HepG2 (cell line): Measurements from ENCODE around the gene VEPH1. TPM values are rescaled to one million over a fixed set of nuclear protein-coding genes. Genes with fewer than 3 reads are reported as not detected.

ENCODE experiments used
- ATAC-seq: fragments of 200-7000 bp; cut with Tn5 transposase; 3 replicates; pipeline ENCODE4 v1.9.1; 2020; ENCODE audit warnings: mild to moderate bottlenecking, moderate library complexity
- BruUV-seq: library from RNA; stranded (reverse); fragments of 400-500 nt; replicated peaks from 2 replicates; lab custom pipeline; 2021; lab: Mats Ljungman, UMichigan
- CTCF ChIA-PET: fragments of 300-600 bp; formaldehyde crosslinking; extraction: SDS; loops from one replicate; lab custom pipeline; 2021; ENCODE audit warnings: low total read pairs, inconsistent platforms, low intra/inter-chr PET ratio; lab: Yijun Ruan, JAX
- POLR2A ChIA-PET: fragments of 350-600 bp; sonication (Branson Sonifier 250); formaldehyde crosslinking; loops from one replicate; lab custom pipeline; 2020; ENCODE audit warnings: antibody characterized with exemption, inconsistent platforms; lab: Yijun Ruan, JAX
- DNase-seq: peaks from one replicate; pipeline ENCODE4 v3.0.0-alpha.2; 2015; ENCODE audit warnings: low spot score
- FAIRE-seq: peaks from 3 replicates; lab custom pipeline; 2011; peaks lifted over from hg19 to GRCh38; lab: Jason Lieb, UNC
- H2AFZ ChIP-seq: one replicate; pipeline ENCODE4 v1.6.1; 2011; ENCODE audit warnings: low read length, inconsistent platforms
- H3K27ac ChIP-seq: fragments of 300-600 bp; 3 replicates; pipeline ENCODE4 v1.8.0; 2011; ENCODE audit warnings: mixed run types, mild to moderate bottlenecking, mixed read lengths, low read length, inconsistent platforms; ENCODE audit not compliant: insufficient read depth; ENCODE audit errors: extremely low read length
- H3K27me3 ChIP-seq, 2 experiments: fragments of 200-600 bp in 1 of 2; 2 replicates in 1 of 2; 3 replicates in 1 of 2; pipeline versions ENCODE4 v1.6.0 to v1.8.0; 2011; ENCODE audit warnings: low read length in 2 of 2, mild to moderate bottlenecking in 2 of 2, moderate library complexity in 2 of 2, inconsistent platforms in 1 of 2; ENCODE audit not compliant: insufficient read depth in 2 of 2, control insufficient read depth in 1 of 2
- H3K36me3 ChIP-seq, 2 experiments: fragments of 200-600 bp in 1 of 2; replicated peaks in 1 of 2; 2 replicates in 1 of 2; 3 replicates in 1 of 2; pipeline versions ENCODE4 v1.5.1 to v1.8.0; 2011; ENCODE audit warnings: low read length in 2 of 2, inconsistent platforms in 1 of 2; ENCODE audit not compliant: insufficient read depth in 2 of 2, control insufficient read depth in 1 of 2
- H3K4me1 ChIP-seq: 2 replicates; pipeline ENCODE4 v1.5.1; 2012; ENCODE audit warnings: low read length, inconsistent platforms; ENCODE audit not compliant: insufficient read depth
- H3K4me2 ChIP-seq: 2 replicates; pipeline ENCODE4 v1.6.0; 2011; ENCODE audit warnings: low read depth, low read length, inconsistent platforms
- H3K4me3 ChIP-seq, 3 experiments: fragments of 200-600 bp in 1 of 3; sonication (generic), shearing (Covaris generic) in 1 of 3; replicated peaks in 1 of 3; 2 replicates each; pipeline ENCODE4 v1.5.1; 2011 to 2016; ENCODE audit warnings: low read length in 3 of 3, inconsistent platforms in 2 of 3, low read depth in 2 of 3, mild to moderate bottlenecking in 2 of 3, control low read depth in 1 of 3, mixed read lengths in 1 of 3; ENCODE audit not compliant: insufficient read depth in 1 of 3
- H3K79me2 ChIP-seq: one replicate; pipeline ENCODE4 v1.6.1; 2011; ENCODE audit warnings: low read length, inconsistent platforms; ENCODE audit not compliant: insufficient read depth
- H3K9ac ChIP-seq: 2 replicates; pipeline ENCODE4 v1.6.0; 2011; ENCODE audit warnings: mild to moderate bottlenecking, low read depth, low read length, inconsistent platforms; ENCODE audit not compliant: insufficient read depth
- H3K9me3 ChIP-seq: 2 replicates; pipeline ENCODE4 v1.5.1; 2012; ENCODE audit warnings: mild to moderate bottlenecking, low read length
- H4K20me1 ChIP-seq: 2 replicates; pipeline ENCODE4 v1.6.0; 2011; ENCODE audit warnings: inconsistent platforms, mild to moderate bottlenecking, low read length, moderate library complexity; ENCODE audit not compliant: insufficient read depth
- ATM ChIP-seq: fragments of 450-650 bp; IDR thresholded peaks from 2 replicates; pipeline ENCODE4 v1.7.1; 2017; ENCODE audit warnings: mild to moderate bottlenecking, borderline replicate concordance
- DMTF1 ChIP-seq: sonication (generic); formaldehyde crosslinking; IDR thresholded peaks from 2 replicates; pipeline ENCODE4 v1.4.0; 2020; ENCODE audit warnings: mild to moderate bottlenecking, missing genetic modification reagents
- GTF2F1 ChIP-seq: fragments of 150-350 bp; IDR thresholded peaks from 2 replicates; pipeline ENCODE4 v1.6.1; 2014; ENCODE audit warnings: low read length
- GTF3A ChIP-seq: sonication (generic); formaldehyde crosslinking; conservative IDR thresholded peaks from 2 replicates; pipeline ENCODE4 v1.4.0; 2020; ENCODE audit warnings: mild to moderate bottlenecking, missing genetic modification reagents
- HNRNPL ChIP-seq: fragments of 200-400 bp; formaldehyde crosslinking; IDR thresholded peaks from 2 replicates; pipeline ENCODE4 v1.6.1; 2017; ENCODE audit warnings: mild to moderate bottlenecking, low read depth, low read length
- NFE2L1 ChIP-seq: sonication (generic); formaldehyde crosslinking; IDR thresholded peaks from 2 replicates; pipeline ENCODE4 v1.4.0; 2020; ENCODE audit warnings: missing genetic modification reagents, mild to moderate bottlenecking, borderline replicate concordance
- POLR2A ChIP-seq, 2 experiments: IDR thresholded peaks; 2 replicates each; pipeline ENCODE4 v1.6.1; 2011; ENCODE audit warnings: low read depth in 2 of 2, low read length in 2 of 2, mild to moderate bottlenecking in 1 of 2, moderate library complexity in 1 of 2; ENCODE audit not compliant: insufficient read depth in 1 of 2
- RAD51 ChIP-seq: fragments of 450-650 bp; IDR thresholded peaks from 2 replicates; pipeline ENCODE4 v1.6.1; 2016; ENCODE audit warnings: borderline replicate concordance
- SETDB1 ChIP-seq: sonication (generic); formaldehyde crosslinking; IDR thresholded peaks from 2 replicates; pipeline ENCODE4 v1.5.1; 2020; ENCODE audit warnings: missing genetic modification reagents, mild to moderate bottlenecking, borderline replicate concordance
- SP4 ChIP-seq: sonication (generic); formaldehyde crosslinking; IDR thresholded peaks from 2 replicates; pipeline ENCODE4 v1.8.1; 2023; ENCODE audit warnings: mild to moderate bottlenecking, missing genetic modification reagents
- ZNF333 ChIP-seq: sonication (generic); formaldehyde crosslinking; IDR thresholded peaks from 2 replicates; pipeline ENCODE4 v1.4.0; 2020; ENCODE audit warnings: mild to moderate bottlenecking, missing genetic modification reagents, borderline replicate concordance
- ZNF33B ChIP-seq: sonication (generic); formaldehyde crosslinking; IDR thresholded peaks from 2 replicates; pipeline ENCODE4 v1.5.1; 2020; ENCODE audit warnings: mild to moderate bottlenecking, missing genetic modification reagents
- ZNF563 ChIP-seq: sonication (generic); formaldehyde crosslinking; IDR thresholded peaks from 2 replicates; pipeline ENCODE4 v1.8.0; 2022; ENCODE audit warnings: mild to moderate bottlenecking, moderate library complexity, missing genetic modification reagents
- ZNF761 ChIP-seq: sonication (generic); formaldehyde crosslinking; conservative IDR thresholded peaks from 2 replicates; pipeline ENCODE4 v1.4.0; 2020; ENCODE audit warnings: mild to moderate bottlenecking, missing genetic modification reagents
- ZNF780A ChIP-seq: sonication (generic); formaldehyde crosslinking; IDR thresholded peaks from 2 replicates; pipeline ENCODE4 v1.8.0; 2022; ENCODE audit warnings: mild to moderate bottlenecking, missing genetic modification reagents, moderate library complexity
- ZSCAN5A ChIP-seq: sonication (generic); formaldehyde crosslinking; IDR thresholded peaks from 2 replicates; pipeline ENCODE4 v1.8.0; 2022; ENCODE audit warnings: mild to moderate bottlenecking, missing genetic modification reagents, borderline replicate concordance
- in situ Hi-C: cut with HindIII; loops from 2 replicates; pipeline ENCODE4 v1.10.0; 2017; ENCODE audit warnings: low pct_unique_long_range_greater_than_20kb; ENCODE audit not compliant: extremely low pct_ligation_motif_present
- intact Hi-C: fragments of 100-400 bp; cut with micrococcal nuclease; formaldehyde crosslinking; loops from one replicate; pipeline ENCODE4 v1.10.0; 2022; ENCODE audit not compliant: unreplicated experiment
- polyA plus RNA-seq, 8 experiments: library from polyadenylated mRNA; depleted of rRNA in 3 of 8; stranded (reverse) in 7 of 8; unstranded in 1 of 8; fragments of >200 nt; fragmentation: Illumina TruSeq in 4 of 8; extraction: Trizol in 4 of 8; gene quantifications; 2 replicates each; pipeline versions ENCODE4 v1.2.1 to v1.2.3, GENCODE V29; 2011 to 2016; ENCODE audit warnings: low read depth in 4 of 8, missing spikeins in 1 of 8, mixed read lengths in 1 of 8; ENCODE audit not compliant: insufficient read depth in 1 of 8
- total RNA-seq, 5 experiments: library from RNA; depleted of rRNA; stranded (reverse); fragments of >200 nt; fragmentation: Illumina TruSeq; extraction: Trizol; gene quantifications; 2 replicates each; pipeline ENCODE4 v1.2.3, GENCODE V29; 2016; ENCODE audit warnings: low read depth in 1 of 5
- TF ChIP-seq, protein P1 (sequence below): sonication (generic); formaldehyde crosslinking; conservative IDR thresholded peaks from 2 replicates; pipeline ENCODE4 v1.8.0; 2022; ENCODE audit warnings: missing genetic modification reagents
- TF ChIP-seq, protein P2 (sequence below): sonication (generic); formaldehyde crosslinking; conservative IDR thresholded peaks from 2 replicates; pipeline ENCODE4 v1.5.0; 2020; ENCODE audit warnings: missing genetic modification reagents

VEPH1 gene
- total and polyA plus RNA-seq, 2 of the 13 experiments (the other 11 are each of a cell fraction or from before 2014, with no cell fraction given), result not detected

GRCh38 chr3:157294953-157295352, 208.3 kb downstream of the VEPH1 start:
- Histone ChIP-seq H4K20me1 (no peaks in the 10 kb centered on the region), H3K27ac (no peak overlapping the region), H3K4me2 (no peak overlapping the region), H3K27me3 (no peaks in the 10 kb centered on the region), H3K4me1 (no peaks in the 10 kb centered on the region), H3K79me2 (no peaks in the 10 kb centered on the region), H3K4me3 (no peak overlapping the region), H2AFZ (no peak overlapping the region), H3K9ac (no peak overlapping the region), H3K36me3 (no peaks in the 10 kb centered on the region), H3K9me3 (no peaks in the 10 kb centered on the region)
- no peak for DNase-seq
- ATAC-seq, result no peak
- intact Hi-C loops, result loop anchor here (5.0 kb wide), 1 partner anchor 1813 kb away; no protein-coding TSS in a partner anchor
- FAIRE-seq, result no peak
- CTCF ChIA-PET, result no interaction called here
- no TSS peak for BruUV-seq
- POLR2A ChIA-PET, result no interaction called here
- in situ Hi-C loops, result no loop called here
- TF ChIP-seq ZNF761 (CRISPR knock-in tag) (no peak), NFE2L1 (CRISPR knock-in tag) (no peak), ZSCAN5A (CRISPR knock-in tag) (no peak), ATM (no peak), ZNF780A (CRISPR knock-in tag) (no peak), SP4 (CRISPR knock-in tag) (no peak), HNRNPL (no peak), ZNF33B (CRISPR knock-in tag) (no peak), GTF2F1 (no peak), ZNF563 (CRISPR knock-in tag) (no peak), DMTF1 (CRISPR knock-in tag) (no peak), RAD51 (no peak), GTF3A (CRISPR knock-in tag) (no peak), ZNF333 (CRISPR knock-in tag) (no peak), POLR2A (IDR thresholded peaks at IDR 0.05; ENCODE audit: insufficient read depth in 1 of 2, low read depth in 2 of 2, low read length in 2 of 2) (no peak), SETDB1 (CRISPR knock-in tag) (no peak)
- TF ChIP-seq, protein P1, sequence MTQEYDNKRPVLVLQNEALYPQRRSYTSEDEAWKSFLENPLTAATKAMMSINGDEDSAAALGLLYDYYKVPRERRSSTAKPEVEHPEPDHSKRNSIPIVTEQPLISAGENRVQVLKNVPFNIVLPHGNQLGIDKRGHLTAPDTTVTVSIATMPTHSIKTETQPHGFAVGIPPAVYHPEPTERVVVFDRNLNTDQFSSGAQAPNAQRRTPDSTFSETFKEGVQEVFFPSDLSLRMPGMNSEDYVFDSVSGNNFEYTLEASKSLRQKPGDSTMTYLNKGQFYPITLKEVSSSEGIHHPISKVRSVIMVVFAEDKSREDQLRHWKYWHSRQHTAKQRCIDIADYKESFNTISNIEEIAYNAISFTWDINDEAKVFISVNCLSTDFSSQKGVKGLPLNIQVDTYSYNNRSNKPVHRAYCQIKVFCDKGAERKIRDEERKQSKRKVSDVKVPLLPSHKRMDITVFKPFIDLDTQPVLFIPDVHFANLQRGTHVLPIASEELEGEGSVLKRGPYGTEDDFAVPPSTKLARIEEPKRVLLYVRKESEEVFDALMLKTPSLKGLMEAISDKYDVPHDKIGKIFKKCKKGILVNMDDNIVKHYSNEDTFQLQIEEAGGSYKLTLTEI (CRISPR knock-in tag), result no peak
- TF ChIP-seq, protein P2, sequence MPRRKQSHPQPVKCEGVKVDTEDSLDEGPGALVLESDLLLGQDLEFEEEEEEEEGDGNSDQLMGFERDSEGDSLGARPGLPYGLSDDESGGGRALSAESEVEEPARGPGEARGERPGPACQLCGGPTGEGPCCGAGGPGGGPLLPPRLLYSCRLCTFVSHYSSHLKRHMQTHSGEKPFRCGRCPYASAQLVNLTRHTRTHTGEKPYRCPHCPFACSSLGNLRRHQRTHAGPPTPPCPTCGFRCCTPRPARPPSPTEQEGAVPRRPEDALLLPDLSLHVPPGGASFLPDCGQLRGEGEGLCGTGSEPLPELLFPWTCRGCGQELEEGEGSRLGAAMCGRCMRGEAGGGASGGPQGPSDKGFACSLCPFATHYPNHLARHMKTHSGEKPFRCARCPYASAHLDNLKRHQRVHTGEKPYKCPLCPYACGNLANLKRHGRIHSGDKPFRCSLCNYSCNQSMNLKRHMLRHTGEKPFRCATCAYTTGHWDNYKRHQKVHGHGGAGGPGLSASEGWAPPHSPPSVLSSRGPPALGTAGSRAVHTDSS (CRISPR knock-in tag), result no peak
